SK-N-SH (cell line): Measurements from ENCODE around the gene HDAC4. TPM values are rescaled to one million over a fixed set of nuclear protein-coding genes. Genes with fewer than 3 reads are reported as not detected.

Experiments used
- CTCF ChIA-PET: fragments of 300-600, 350-600 bp; formaldehyde crosslinking; extraction: SDS; loops from one replicate; lab custom pipeline; 2021; lab: Yijun Ruan, JAX
- POLR2A ChIA-PET: fragments of 350-600 bp; sonication (Branson Sonifier 250); formaldehyde crosslinking; extraction: SDS; loops from one replicate; lab custom pipeline; 2020; ENCODE audit warnings: antibody characterized with exemption, inconsistent platforms; lab: Yijun Ruan, JAX
- DNase-seq: peaks from one replicate; pipeline ENCODE4 v3.0.0; 2012
- H2AFZ ChIP-seq: fragments of 200-600 bp; sonication (generic); 2 replicates; pipeline ENCODE4 v1.8.1; 2016; ENCODE audit warnings: antibody characterized with exemption, mild to moderate bottlenecking, low read depth
- H3F3A ChIP-seq: fragments of 200-600 bp; sonication (generic); replicated peaks from 2 replicates; pipeline ENCODE3; 2016; ENCODE audit warnings: antibody characterized with exemption, mild to moderate bottlenecking; ENCODE audit not compliant: insufficient read depth
- H3K27ac ChIP-seq, 2 experiments: fragments of 200-500 bp in 1 of 2; fragments of 200-600 bp in 1 of 2; sonication (Bioruptor generic) in 1 of 2; sonication (generic), shearing (Covaris generic) in 1 of 2; 2 replicates each; pipeline versions ENCODE4 v1.5.1 to v1.6.1; 2014 to 2016; ENCODE audit warnings: low read depth in 2 of 2, inconsistent platforms in 1 of 2, low read length in 1 of 2, mild to moderate bottlenecking in 1 of 2, mixed read lengths in 1 of 2
- H3K27me3 ChIP-seq: fragments of 200-600 bp; sonication (generic), shearing (Covaris generic); 2 replicates; pipeline ENCODE4 v1.6.1; 2016; ENCODE audit warnings: mixed run types; ENCODE audit not compliant: insufficient read depth
- H3K36me3 ChIP-seq, 2 experiments: fragments of 200-500 bp in 1 of 2; fragments of 200-600 bp in 1 of 2; sonication (Bioruptor generic) in 1 of 2; sonication (generic) in 1 of 2; replicated peaks in 1 of 2; 2 replicates each; pipeline versions ENCODE3 to v1.5.1; 2014 to 2016; ENCODE audit warnings: low read length in 1 of 2, mild to moderate bottlenecking in 1 of 2; ENCODE audit not compliant: insufficient read depth in 2 of 2, control insufficient read depth in 1 of 2
- H3K4me1 ChIP-seq, 2 experiments: fragments of 200-500 bp in 1 of 2; fragments of 200-600 bp in 1 of 2; sonication (Bioruptor generic) in 1 of 2; sonication (generic), shearing (Covaris generic) in 1 of 2; 2 replicates each; pipeline versions ENCODE4 v1.5.1 to v1.6.1; 2014 to 2016; ENCODE audit warnings: low read depth in 1 of 2, low read length in 1 of 2, mixed run types in 1 of 2; ENCODE audit not compliant: insufficient read depth in 2 of 2, control insufficient read depth in 1 of 2
- H3K4me2 ChIP-seq: fragments of 200-600 bp; sonication (generic), shearing (Covaris generic); 2 replicates; pipeline ENCODE4 v1.6.1; 2017; ENCODE audit warnings: mixed run types
- H3K4me3 ChIP-seq, 2 experiments: fragments of 200-500 bp in 1 of 2; fragments of 200-600 bp in 1 of 2; sonication (Bioruptor generic) in 1 of 2; sonication (generic), shearing (Covaris generic) in 1 of 2; 2 replicates each; pipeline versions ENCODE4 v1.5.1 to v1.8.1; 2014 to 2016; ENCODE audit warnings: low read depth in 2 of 2, inconsistent platforms in 1 of 2, low read length in 1 of 2, mild to moderate bottlenecking in 1 of 2, mixed read lengths in 1 of 2, moderate library complexity in 1 of 2
- H3K79me2 ChIP-seq: fragments of 200-600 bp; sonication (generic); 2 replicates; pipeline ENCODE4 v1.8.1; 2017; ENCODE audit warnings: mild to moderate bottlenecking; ENCODE audit not compliant: insufficient read depth
- H3K9ac ChIP-seq: fragments of 200-600 bp; sonication (generic); 2 replicates; pipeline ENCODE4 v1.6.1; 2017; ENCODE audit warnings: mixed run types
- H3K9me2 ChIP-seq: fragments of 200-600 bp; sonication (generic); 2 replicates; pipeline ENCODE4 v1.6.1; 2017; ENCODE audit warnings: mixed run types
- H3K9me3 ChIP-seq: fragments of 200-600 bp; sonication (generic); 2 replicates; pipeline ENCODE4 v1.6.1; 2017; ENCODE audit warnings: mixed run types, mild to moderate bottlenecking, moderate library complexity
- H4K20me1 ChIP-seq: fragments of 200-600 bp; sonication (generic); 2 replicates; pipeline ENCODE4 v1.6.1; 2017; ENCODE audit warnings: mild to moderate bottlenecking, mixed run types; ENCODE audit not compliant: insufficient read depth
- CHD2 ChIP-seq: fragments of 150-350 bp; IDR thresholded peaks from 2 replicates; pipeline ENCODE4 v1.6.1; 2018; ENCODE audit warnings: low read length; ENCODE audit not compliant: partially characterized antibody
- CTCF ChIP-seq: fragments of 200-600 bp; sonication (generic); IDR thresholded peaks from 2 replicates; pipeline ENCODE4 v1.6.1; 2017; ENCODE audit warnings: antibody characterized with exemption, mild to moderate bottlenecking, moderate library complexity
- ELF1 ChIP-seq: IDR thresholded peaks from 2 replicates; pipeline ENCODE4 v1.4.0; 2012
- EZH2phosphoT487 ChIP-seq: fragments of 200-600 bp; sonication (generic); IDR thresholded peaks from 2 replicates; pipeline ENCODE4 v1.6.1; 2017; ENCODE audit warnings: low read depth, mixed run types, mild to moderate bottlenecking, antibody characterized with exemption, moderate library complexity, borderline replicate concordance
- FOXM1 ChIP-seq: IDR thresholded peaks from 2 replicates; pipeline ENCODE4 v1.4.0; 2012; ENCODE audit warnings: low read depth, mild to moderate bottlenecking
- GATA2 ChIP-seq: sonication (generic); formaldehyde crosslinking; IDR thresholded peaks from 2 replicates; pipeline ENCODE4 v1.5.0; 2020; ENCODE audit warnings: mild to moderate bottlenecking, missing genetic modification reagents
- JUND ChIP-seq: IDR thresholded peaks from 2 replicates; pipeline ENCODE4 v1.4.0; 2012
- MAX ChIP-seq: IDR thresholded peaks from 2 replicates; pipeline ENCODE4 v1.4.0; 2012; ENCODE audit warnings: low read depth
- NRF1 ChIP-seq: IDR thresholded peaks from 2 replicates; pipeline ENCODE4 v1.6.1; 2012; ENCODE audit warnings: low read depth, mild to moderate bottlenecking, low read length
- PBX3 ChIP-seq: IDR thresholded peaks from 2 replicates; pipeline ENCODE4; 2012
- POLR2AphosphoS5 ChIP-seq: IDR thresholded peaks from 2 replicates; pipeline ENCODE4 v1.6.1; 2012; ENCODE audit warnings: low read depth, low read length
- RCOR1 ChIP-seq: fragments of 150-350 bp; IDR thresholded peaks from 2 replicates; pipeline ENCODE4 v1.6.1; 2017; ENCODE audit warnings: antibody characterized with exemption, low read length
- RFX5 ChIP-seq: IDR thresholded peaks from 2 replicates; pipeline ENCODE4 v1.6.1; 2012; ENCODE audit warnings: mild to moderate bottlenecking, improper control_type of control experiment, low read length
- RXRA ChIP-seq: IDR thresholded peaks from 2 replicates; pipeline ENCODE4 v1.4.0; 2012; ENCODE audit warnings: low read depth, mild to moderate bottlenecking, borderline replicate concordance
- TAF1 ChIP-seq: IDR thresholded peaks from 2 replicates; pipeline ENCODE4 v1.6.1; 2012; ENCODE audit warnings: low read depth, mild to moderate bottlenecking, low read length, moderate library complexity, borderline replicate concordance
- YY1 ChIP-seq: IDR thresholded peaks from 2 replicates; pipeline ENCODE4 v1.4.0; 2012; ENCODE audit warnings: low read depth, mild to moderate bottlenecking
- WGBS: methylation state at CpG from one replicate; pipeline ENCODE4 v1.1.6; 2017; ENCODE audit warnings: low lambda C conversion rate; 5-methylcytosine and 5-hydroxymethylcytosine counted together
- polyA plus RNA-seq, 3 experiments: library from polyadenylated mRNA; depleted of rRNA; stranded (reverse); fragments of >200 nt; gene quantifications; 2 replicates each; pipeline ENCODE4 v1.2.3, GENCODE V29; 2012

HDAC4 gene
- polyA plus RNA-seq, 1 of the 3 experiments (the other 2 are of a cell fraction), result 5.5 TPM

- Histone ChIP-seq H3K79me2 (no peaks in the 10 kb centered on the region), H3K9me2 (no peaks in the 10 kb centered on the region), H3K9me3 (no peaks in the 10 kb centered on the region), H3K4me2 (no peak overlapping the region), H3F3A (no peaks in the 10 kb centered on the region), H2AFZ (no peak overlapping the region), H3K27me3 (no peaks in the 10 kb centered on the region), H4K20me1 (no peaks in the 10 kb centered on the region), H3K9ac (no peak overlapping the region), H3K27ac (no peak overlapping the region; a peak in 1 of 4 replicates), H3K4me3 (no peak overlapping the region), H3K4me1 (peaks cover 0 to 58% of the 10 kb centered on the region in 2 experiments; a peak in 1 of 4 replicates), H3K36me3 (peaks cover 0 to 14% of the 10 kb centered on the region in 2 experiments)
- TF ChIP-seq CTCF, result no peak
- no peak for DNase-seq
- POLR2A ChIA-PET, result no interaction called here
- CTCF ChIA-PET, result interaction anchor here (1.4 kb wide), 1 partner anchor 327 kb away, joined by 4 read pairs; no protein-coding TSS in a partner anchor
- WGBS, result 93% methylated on average over 25 of the region's 36 CpGs
Observed at GRCh38 chr2:239111401-239112100, 289.3 kb downstream of the HDAC4 start.

GRCh38 chr2:239110595-239111048 lies 290.2 kb downstream of the HDAC4 start:
- ChIA-PET CTCF (no interaction called here), POLR2A (no interaction called here)
- Histone ChIP-seq H3K4me3 (no peak overlapping the region), H3K79me2 (no peaks in the 10 kb centered on the region), H3K4me2 (no peak overlapping the region), H4K20me1 (no peaks in the 10 kb centered on the region), H3K27ac (no peak overlapping the region), H3F3A (no peaks in the 10 kb centered on the region), H3K9me3 (no peaks in the 10 kb centered on the region), H3K27me3 (no peaks in the 10 kb centered on the region), H3K4me1 (peaks cover 0 to 64% of the 10 kb centered on the region in 2 experiments; a peak in 1 of 4 replicates), H3K9ac (no peak overlapping the region), H2AFZ (no peak overlapping the region), H3K36me3 (peaks cover 0 to 14% of the 10 kb centered on the region in 2 experiments), H3K9me2 (no peaks in the 10 kb centered on the region)
- DNase-seq, result no peak
- 69% methylated on average over 5 of the region's 14 CpGs for WGBS
- TF ChIP-seq POLR2AphosphoS5 (no peak), EZH2phosphoT487 (no peak), RFX5 (no peak), JUND (no peak), NRF1 (no peak), RXRA (no peak), FOXM1 (no peak), ELF1 (no peak), TAF1 (no peak), GATA2 (CRISPR knock-in tag) (no peak), YY1 (no peak), RCOR1 (no peak), CHD2 (no peak), MAX (no peak), PBX3 (no peak)
